ENCODE data around the gene B4GALT6. TPM values are rescaled to one million over a fixed set of nuclear protein-coding genes. Genes with fewer than 3 reads are reported as not detected.

B4GALT6 gene
- total RNA-seq, 1 donor from 2014 or later, result 28.7 TPM

DNA sequence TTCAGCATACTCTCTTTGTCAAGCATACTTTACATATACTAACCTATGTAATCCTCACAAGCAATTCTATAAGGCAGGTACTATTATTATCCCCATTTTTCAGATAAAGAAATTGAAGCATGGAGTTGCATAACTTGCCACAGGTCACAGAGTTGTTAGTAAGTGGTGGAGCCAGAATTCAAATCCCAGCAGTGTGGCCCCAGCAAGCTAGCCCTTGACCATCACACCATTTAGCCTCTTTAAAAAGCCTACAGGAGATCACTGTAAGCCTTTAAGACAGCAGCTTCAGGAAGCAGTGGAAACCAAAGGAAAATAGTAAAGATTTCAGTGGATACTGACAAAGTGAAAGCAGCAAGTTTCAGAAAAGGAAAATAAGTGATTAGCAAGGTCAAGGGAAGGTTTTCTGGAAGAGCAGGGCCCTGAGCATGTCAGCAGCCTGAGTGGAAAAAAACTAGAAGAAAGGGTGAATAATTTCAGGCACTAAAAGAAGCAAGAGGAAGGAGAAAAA lies 11.7 kb downstream of the B4GALT6 start:
- TF ChIP-seq, protein P1, sequence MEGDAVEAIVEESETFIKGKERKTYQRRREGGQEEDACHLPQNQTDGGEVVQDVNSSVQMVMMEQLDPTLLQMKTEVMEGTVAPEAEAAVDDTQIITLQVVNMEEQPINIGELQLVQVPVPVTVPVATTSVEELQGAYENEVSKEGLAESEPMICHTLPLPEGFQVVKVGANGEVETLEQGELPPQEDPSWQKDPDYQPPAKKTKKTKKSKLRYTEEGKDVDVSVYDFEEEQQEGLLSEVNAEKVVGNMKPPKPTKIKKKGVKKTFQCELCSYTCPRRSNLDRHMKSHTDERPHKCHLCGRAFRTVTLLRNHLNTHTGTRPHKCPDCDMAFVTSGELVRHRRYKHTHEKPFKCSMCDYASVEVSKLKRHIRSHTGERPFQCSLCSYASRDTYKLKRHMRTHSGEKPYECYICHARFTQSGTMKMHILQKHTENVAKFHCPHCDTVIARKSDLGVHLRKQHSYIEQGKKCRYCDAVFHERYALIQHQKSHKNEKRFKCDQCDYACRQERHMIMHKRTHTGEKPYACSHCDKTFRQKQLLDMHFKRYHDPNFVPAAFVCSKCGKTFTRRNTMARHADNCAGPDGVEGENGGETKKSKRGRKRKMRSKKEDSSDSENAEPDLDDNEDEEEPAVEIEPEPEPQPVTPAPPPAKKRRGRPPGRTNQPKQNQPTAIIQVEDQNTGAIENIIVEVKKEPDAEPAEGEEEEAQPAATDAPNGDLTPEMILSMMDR (IDR thresholded peaks at IDR 0.05; ENCODE audit: insufficient read depth, low read length, poor library complexity, severe bottlenecking), result no peak

DNA sequence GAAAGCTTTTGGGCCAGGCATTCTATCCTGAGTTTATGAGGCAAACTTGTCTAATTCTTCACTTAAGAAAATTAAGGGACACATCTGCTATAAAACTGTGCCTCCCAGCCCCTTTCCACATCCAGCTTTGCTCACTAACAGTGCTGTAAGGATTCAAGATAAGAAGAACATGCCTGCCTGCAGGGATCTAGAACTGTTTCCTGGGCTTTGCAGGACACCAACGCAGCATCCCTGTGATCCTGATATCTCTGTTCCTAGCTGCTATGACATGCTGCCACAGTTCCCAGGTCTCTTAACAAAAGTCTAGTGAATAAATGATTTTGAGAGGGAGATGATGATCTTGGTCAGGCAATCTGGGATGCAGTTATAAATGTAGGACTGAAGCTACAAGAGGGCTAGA lies 12.4 kb downstream of the B4GALT6 start:
- TF ChIP-seq, protein P1 (IDR thresholded peaks at IDR 0.05; ENCODE audit: insufficient read depth, low read length, poor library complexity, severe bottlenecking), result no peak
- no peak overlapping the region for H3K4me3 ChIP-seq (ENCODE audit: low read depth, low read length)
- H3K36me3 ChIP-seq (ENCODE audit: control insufficient read depth, insufficient read depth, low read length), result no peaks in the 10 kb centered on the region
- no peaks in the 10 kb centered on the region for H3K27me3 ChIP-seq (ENCODE audit: control insufficient read depth, insufficient read depth, low read length)
- DNase-seq (ENCODE audit: low read depth), result no peak

More for the DNA sequence above, 11.7 kb downstream of the B4GALT6 start:
- no peak overlapping the region for H3K4me3 ChIP-seq (ENCODE audit: low read depth, low read length)
- H3K36me3 ChIP-seq (ENCODE audit: control insufficient read depth, insufficient read depth, low read length), result no peaks in the 10 kb centered on the region
- no peaks in the 10 kb centered on the region for H3K27me3 ChIP-seq (ENCODE audit: control insufficient read depth, insufficient read depth, low read length)
- no peak for DNase-seq (ENCODE audit: low read depth)

DNA sequence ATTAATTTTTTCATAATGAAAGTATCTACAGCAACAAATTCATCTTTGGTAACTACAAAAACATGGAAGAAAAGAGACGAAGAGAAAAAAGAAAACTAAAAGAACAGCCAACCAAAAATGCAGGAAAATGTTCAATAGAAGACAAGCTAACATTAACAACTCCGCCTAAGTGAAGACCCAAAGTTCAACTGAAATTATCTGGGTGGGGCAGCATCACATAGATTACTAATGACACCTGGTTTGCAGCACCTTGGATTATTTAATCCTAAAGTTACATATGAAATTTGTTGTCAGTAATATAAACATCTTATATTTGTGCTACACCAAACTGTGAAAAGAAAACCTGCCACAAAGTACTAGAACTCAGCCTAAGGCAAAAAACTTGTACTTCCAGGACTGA lies 14.8 kb downstream of the B4GALT6 start:
- no peak overlapping the region for H3K4me3 ChIP-seq (ENCODE audit: low read depth, low read length)
- no peaks in the 10 kb centered on the region for H3K27me3 ChIP-seq (ENCODE audit: control insufficient read depth, insufficient read depth, low read length)
- no peaks in the 10 kb centered on the region for H3K36me3 ChIP-seq (ENCODE audit: control insufficient read depth, insufficient read depth, low read length)
- TF ChIP-seq, protein P1 (IDR thresholded peaks at IDR 0.05; ENCODE audit: insufficient read depth, low read length, poor library complexity, severe bottlenecking), result no peak
- no peak for DNase-seq (ENCODE audit: low read depth)

DNA sequence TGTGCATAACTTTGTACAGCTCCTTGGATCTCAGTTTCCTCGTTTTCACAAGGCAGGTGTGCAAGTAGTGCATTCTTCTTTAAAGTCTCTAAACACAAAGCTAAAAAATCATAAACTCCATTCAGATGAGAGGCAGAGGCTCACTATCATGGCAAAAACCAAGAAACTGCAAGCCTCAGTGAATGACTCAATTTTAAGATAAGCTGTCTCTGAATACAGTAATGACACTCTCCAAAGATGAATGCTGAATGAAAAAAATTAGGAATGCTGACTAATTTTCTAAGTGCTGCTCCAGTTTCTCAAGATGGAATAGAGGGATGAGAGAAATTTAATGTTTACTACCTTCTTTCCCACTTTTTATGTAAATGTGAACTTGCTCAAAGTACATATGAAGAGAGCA lies 17.2 kb downstream of the B4GALT6 start:
- no peak overlapping the region for H3K4me3 ChIP-seq (ENCODE audit: low read depth, low read length)
- DNase-seq (ENCODE audit: low read depth), result no peak
- no peaks in the 10 kb centered on the region for H3K27me3 ChIP-seq (ENCODE audit: control insufficient read depth, insufficient read depth, low read length)
- no peaks in the 10 kb centered on the region for H3K36me3 ChIP-seq (ENCODE audit: control insufficient read depth, insufficient read depth, low read length)
- TF ChIP-seq, protein P1 (IDR thresholded peaks at IDR 0.05; ENCODE audit: insufficient read depth, low read length, poor library complexity, severe bottlenecking), result no peak

DNA sequence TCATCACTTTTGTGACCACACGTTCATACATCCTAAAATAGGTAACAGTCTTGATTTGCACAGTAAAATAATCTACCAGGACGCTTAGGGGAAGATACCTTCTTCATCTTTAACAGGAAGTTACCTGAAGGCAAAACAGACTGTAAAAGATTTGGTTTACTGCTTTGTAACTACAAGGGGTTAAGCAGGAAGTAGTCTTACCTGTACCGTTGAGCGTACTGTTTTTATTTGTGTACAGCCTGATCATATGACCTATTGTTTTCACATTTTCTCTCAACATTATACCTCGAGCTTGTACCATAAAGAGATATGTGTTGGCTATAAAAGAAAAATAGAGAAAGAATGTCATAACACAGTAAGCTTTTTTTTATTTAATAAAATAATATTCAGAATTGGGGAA lies 18.3 kb downstream of the B4GALT6 start:
- Histone ChIP-seq H3K27me3 (ENCODE audit: control insufficient read depth, insufficient read depth, low read length) (no peaks in the 10 kb centered on the region), H3K4me3 (ENCODE audit: low read depth, low read length) (no peak overlapping the region), H3K36me3 (ENCODE audit: control insufficient read depth, insufficient read depth, low read length) (no peaks in the 10 kb centered on the region)
- TF ChIP-seq, protein P1 (IDR thresholded peaks at IDR 0.05; ENCODE audit: insufficient read depth, low read length, poor library complexity, severe bottlenecking), result no peak
- DNase-seq (ENCODE audit: low read depth), result no peak

DNA sequence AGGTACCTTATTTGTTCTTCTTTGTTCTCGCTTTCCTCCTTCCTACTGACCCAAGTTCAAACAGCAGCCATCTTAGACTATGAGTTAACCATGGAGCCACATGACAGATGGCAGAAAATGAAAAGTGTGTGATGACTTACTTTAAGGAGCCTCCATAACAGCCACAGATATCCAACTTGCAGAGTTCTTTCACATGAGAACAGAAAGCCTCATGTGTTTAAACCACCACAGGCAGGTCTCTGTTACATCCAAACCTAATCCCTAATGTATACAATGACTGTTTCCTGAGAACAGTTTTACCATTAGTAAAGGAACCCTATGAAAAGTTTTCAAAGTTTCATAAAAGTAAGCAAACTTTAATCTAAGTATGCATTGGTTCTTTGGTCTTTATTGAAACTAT lies 20.3 kb downstream of the B4GALT6 start:
- DNase-seq (ENCODE audit: low read depth), result no peak
- no peaks in the 10 kb centered on the region for H3K27me3 ChIP-seq (ENCODE audit: control insufficient read depth, insufficient read depth, low read length)
- TF ChIP-seq, protein P1 (IDR thresholded peaks at IDR 0.05; ENCODE audit: insufficient read depth, low read length, poor library complexity, severe bottlenecking), result no peak
- H3K36me3 ChIP-seq (ENCODE audit: control insufficient read depth, insufficient read depth, low read length), result no peaks in the 10 kb centered on the region
- no peak overlapping the region for H3K4me3 ChIP-seq (ENCODE audit: low read depth, low read length)

All from kidney epithelial cell (primary cell).